ENCODE results near the gene ESYT1. TPM values are rescaled to one million over a fixed set of nuclear protein-coding genes. Genes with fewer than 3 reads are reported as not detected.
A peak's percentile ranks its signal among the peaks of the same experiment; 100 is the strongest.

The ESYT1 gene
- total RNA-seq, 1 donor from 2014 or later = 101 TPM

DNA sequence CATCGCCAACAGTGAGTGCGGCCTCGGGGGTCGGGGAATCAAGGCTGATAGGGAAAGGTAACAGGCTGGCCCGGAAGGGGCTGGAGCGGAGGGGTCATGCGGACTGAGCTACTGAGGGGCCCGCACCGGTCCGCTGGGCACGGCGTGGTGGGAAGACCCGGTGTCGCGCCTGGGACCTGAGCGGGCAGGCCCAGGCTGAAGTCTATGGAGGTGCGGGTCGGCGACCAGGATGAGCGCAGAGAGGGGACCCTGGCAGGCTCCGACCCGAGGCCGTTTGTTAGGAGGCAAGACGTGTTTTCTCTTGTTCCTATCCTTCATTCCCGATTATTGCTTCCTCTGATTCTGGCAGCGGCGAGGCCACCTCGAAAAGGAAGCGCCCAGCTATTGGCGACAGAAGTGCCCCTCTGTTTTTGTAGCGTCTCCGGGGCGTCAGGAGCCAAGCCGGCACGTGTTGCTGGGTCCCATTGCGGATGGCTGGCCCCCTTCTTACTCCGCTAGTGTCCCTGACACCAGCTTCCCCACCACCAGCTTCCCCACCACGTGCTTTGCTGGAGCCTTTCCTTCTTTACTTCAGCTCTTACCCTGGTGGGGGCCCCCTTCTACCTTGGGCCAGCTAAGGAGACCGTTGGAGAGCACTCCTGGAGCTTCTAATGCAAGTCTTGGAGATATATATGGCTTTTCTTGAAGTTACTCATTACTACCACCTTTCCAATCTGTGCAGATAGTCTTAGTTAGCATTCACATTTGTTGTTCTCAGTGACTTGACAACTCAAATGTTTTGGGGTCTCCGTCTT lies 23.1 kb upstream of the ESYT1 start:
- Histone ChIP-seq H3K27ac (peak overlapping the region; percentile 88), H3K9me3 (no peaks in the 10 kb centered on the region), H3K36me3 (peaks cover 33% of the 10 kb centered on the region), H3K4me3 (peak overlapping the region; percentile 83), H3K27me3 (no peaks in the 10 kb centered on the region), H3K4me1 (peaks cover 21% of the 10 kb centered on the region)
- TF ChIP-seq, protein P1, sequence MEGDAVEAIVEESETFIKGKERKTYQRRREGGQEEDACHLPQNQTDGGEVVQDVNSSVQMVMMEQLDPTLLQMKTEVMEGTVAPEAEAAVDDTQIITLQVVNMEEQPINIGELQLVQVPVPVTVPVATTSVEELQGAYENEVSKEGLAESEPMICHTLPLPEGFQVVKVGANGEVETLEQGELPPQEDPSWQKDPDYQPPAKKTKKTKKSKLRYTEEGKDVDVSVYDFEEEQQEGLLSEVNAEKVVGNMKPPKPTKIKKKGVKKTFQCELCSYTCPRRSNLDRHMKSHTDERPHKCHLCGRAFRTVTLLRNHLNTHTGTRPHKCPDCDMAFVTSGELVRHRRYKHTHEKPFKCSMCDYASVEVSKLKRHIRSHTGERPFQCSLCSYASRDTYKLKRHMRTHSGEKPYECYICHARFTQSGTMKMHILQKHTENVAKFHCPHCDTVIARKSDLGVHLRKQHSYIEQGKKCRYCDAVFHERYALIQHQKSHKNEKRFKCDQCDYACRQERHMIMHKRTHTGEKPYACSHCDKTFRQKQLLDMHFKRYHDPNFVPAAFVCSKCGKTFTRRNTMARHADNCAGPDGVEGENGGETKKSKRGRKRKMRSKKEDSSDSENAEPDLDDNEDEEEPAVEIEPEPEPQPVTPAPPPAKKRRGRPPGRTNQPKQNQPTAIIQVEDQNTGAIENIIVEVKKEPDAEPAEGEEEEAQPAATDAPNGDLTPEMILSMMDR (IDR thresholded peaks at IDR 0.05) = no peak
- no peak for DNase-seq
- intact Hi-C loops (cut with DNase I) = no loop called here
- peak; percentile 29 for ATAC-seq

DNA sequence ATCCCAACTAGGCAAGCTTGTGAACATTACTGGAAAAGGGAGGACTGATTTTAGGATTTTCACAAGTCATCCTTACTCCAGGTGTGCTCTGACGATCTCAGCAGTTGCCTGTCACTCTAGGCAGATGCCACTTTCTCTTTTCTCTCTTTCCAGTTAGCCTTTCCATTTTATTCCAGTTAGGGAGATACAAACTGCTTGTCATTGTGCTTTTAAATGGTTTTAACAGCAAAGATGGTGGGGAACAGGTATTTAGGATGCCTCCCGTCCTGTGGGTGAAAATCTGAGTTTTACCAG lies 22.5 kb upstream of the ESYT1 start:
- Histone ChIP-seq H3K9me3 (no peaks in the 10 kb centered on the region), H3K4me1 (peaks cover 21% of the 10 kb centered on the region), H3K36me3 (peaks cover 39% of the 10 kb centered on the region), H3K27me3 (no peaks in the 10 kb centered on the region), H3K27ac (no peak overlapping the region), H3K4me3 (peak overlapping the region; percentile 83)
- TF ChIP-seq, protein P1 (IDR thresholded peaks at IDR 0.05) = no peak
- no peak for DNase-seq
- ATAC-seq = no peak
- intact Hi-C loops (cut with DNase I) = no loop called here

DNA sequence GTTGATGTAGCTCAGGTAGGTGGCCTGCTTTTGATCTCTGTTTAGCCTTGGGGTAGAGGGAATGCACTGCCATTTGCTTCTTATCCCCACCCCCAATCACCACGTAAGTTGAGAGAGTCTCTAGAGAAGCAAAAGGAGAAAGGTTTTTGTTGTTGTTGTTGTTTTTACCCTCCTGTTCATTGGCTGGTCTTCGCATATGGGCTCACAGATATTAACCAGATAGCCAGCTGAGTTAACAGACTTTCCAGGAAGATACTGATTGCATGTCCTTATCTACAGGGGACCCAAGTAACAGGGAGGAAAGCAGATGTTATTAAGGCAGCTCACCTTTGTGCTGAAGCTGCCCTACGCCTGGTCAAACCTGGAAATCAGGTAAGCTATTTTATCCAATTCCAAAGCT lies 20.8 kb upstream of the ESYT1 start:
- Histone ChIP-seq H3K27ac (no peak overlapping the region), H3K9me3 (no peaks in the 10 kb centered on the region), H3K4me3 (no peak overlapping the region), H3K4me1 (peaks cover 21% of the 10 kb centered on the region), H3K27me3 (no peaks in the 10 kb centered on the region), H3K36me3 (peaks cover 56% of the 10 kb centered on the region)
- no peak for ATAC-seq
- no peak for DNase-seq
- TF ChIP-seq, protein P1 (IDR thresholded peaks at IDR 0.05) = no peak
- intact Hi-C loops (cut with DNase I) = no loop called here

DNA sequence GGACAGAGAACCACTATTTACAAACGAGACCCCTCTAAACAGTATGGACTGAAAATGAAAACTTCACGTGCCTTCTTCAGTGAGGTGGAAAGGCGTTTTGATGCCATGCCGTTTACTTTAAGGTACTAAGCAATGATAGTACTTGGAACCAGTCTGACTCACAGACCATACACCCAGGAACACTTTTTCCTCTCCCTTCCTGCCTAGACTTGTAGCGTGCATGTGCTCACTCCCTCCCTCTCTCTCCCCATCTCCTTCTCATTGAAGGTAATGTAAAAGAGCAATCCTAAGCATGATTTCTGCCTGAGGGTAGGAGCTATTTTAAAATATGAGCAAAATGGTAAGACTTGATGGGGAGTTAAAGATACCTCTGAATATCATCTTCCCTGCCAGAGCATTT lies 17.5 kb upstream of the ESYT1 start:
- H3K27ac ChIP-seq = no peak overlapping the region
- H3K27me3 ChIP-seq = no peaks in the 10 kb centered on the region
- ATAC-seq = no peak
- peaks cover 9% of the 10 kb centered on the region for H3K4me1 ChIP-seq
- intact Hi-C loops (cut with DNase I) = no loop called here
- no peak overlapping the region for H3K4me3 ChIP-seq
- no peaks in the 10 kb centered on the region for H3K9me3 ChIP-seq
- DNase-seq = no peak
- TF ChIP-seq, protein P1 (IDR thresholded peaks at IDR 0.05) = no peak
- peaks cover 72% of the 10 kb centered on the region for H3K36me3 ChIP-seq

DNA sequence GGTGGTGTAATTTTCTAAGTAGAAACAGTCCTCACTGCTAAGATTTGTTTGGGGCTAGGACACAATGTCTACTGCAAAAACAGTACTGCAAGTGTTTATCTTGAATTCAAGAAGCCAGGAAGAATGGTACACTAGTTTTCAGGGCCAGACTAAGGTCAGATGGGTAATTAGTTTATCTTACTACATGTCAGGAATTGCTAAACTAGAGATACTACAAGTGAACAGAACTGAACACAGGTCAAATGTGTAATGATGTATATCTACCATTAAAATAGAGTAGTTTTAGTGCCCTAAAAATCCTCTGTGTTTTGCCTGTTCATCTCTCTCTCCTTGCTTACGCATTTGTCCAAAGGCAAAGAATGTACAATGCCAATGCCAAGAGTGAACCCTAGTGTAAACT lies 14.0 kb upstream of the ESYT1 start:
- DNase-seq (no peak), ATAC-seq (no peak)
- Histone ChIP-seq H3K27ac (no peak overlapping the region), H3K27me3 (no peaks in the 10 kb centered on the region), H3K36me3 (peaks cover 52% of the 10 kb centered on the region), H3K4me3 (no peak overlapping the region), H3K4me1 (peaks cover 6% of the 10 kb centered on the region), H3K9me3 (no peaks in the 10 kb centered on the region)
- intact Hi-C loops (cut with DNase I) = no loop called here
- TF ChIP-seq, protein P1 (IDR thresholded peaks at IDR 0.05) = no peak

DNA sequence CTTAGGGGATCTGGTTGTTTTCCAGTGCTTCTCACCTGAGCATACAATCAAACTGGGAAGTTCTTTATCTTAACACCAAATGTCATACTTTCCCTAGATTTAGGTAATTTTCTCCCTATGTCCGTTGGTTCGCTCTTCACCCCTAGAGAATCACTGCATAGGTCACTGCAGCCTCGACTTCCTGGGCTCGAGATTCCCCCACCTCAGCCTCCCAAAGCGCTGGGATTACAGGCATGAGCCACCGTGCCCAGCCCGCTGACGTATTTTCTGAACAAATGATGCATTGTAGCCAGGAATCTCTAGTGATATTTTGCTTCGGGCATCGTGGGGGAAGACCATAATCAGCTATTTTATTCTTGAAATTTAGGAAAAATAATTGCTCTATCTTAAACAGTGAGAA lies 12.7 kb upstream of the ESYT1 start:
- DNase-seq = no peak
- no peaks in the 10 kb centered on the region for H3K9me3 ChIP-seq
- peak overlapping the region; percentile 97 for H3K27ac ChIP-seq
- no peak for ATAC-seq
- intact Hi-C loops (cut with DNase I) = no loop called here
- H3K27me3 ChIP-seq = no peaks in the 10 kb centered on the region
- peaks cover 18% of the 10 kb centered on the region for H3K4me1 ChIP-seq
- TF ChIP-seq, protein P1 (IDR thresholded peaks at IDR 0.05) = no peak
- H3K4me3 ChIP-seq = peak overlapping the region; percentile 62
- peaks cover 42% of the 10 kb centered on the region for H3K36me3 ChIP-seq
